Stromal cell of bone marrow (primary cell): ENCODE measurements around the gene SERPINB8.

Experiments
- DNase-seq: peaks from one replicate; pipeline ENCODE4 v3.0.0-alpha.2; 2012; ENCODE audit warnings: low read depth

Gene SERPINB8

DNA sequence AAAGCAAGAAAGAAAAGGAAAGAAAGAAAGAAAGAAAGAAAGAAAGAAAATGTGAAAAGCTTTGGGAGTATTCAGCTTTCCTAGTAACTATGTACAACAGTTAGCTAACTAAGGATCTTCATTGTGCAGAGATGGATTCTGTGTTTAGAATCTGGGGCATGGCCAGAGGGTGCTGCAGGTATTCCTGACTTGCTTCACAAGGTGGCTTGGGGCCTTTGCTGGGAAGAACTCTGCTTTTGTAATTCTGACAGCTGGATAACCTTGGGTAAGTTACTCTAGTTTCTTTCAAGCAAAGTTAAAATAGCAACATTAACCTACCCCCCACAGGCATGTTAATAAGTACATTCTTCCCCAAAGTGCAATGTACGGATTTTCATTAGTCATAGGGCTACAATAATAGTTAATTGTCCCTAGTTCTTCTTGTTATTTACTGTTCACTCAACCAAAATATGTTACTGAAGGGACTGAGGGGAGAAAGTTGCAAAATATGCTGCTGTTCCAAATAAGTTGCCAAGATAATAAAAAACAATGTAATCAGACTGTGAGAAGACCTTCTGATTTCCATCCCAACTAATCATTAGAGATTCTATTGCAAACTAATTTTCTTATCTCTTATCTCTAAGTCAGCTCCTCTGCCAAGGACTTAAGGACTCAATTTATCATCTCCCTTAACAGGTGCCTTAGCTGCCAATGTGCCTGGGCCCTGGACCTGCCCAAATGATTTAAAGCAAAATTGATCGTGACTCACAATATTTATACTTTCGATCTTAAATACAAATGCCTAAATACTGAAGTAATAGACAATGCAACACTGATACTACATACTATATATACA, 50.3 kb downstream of the SERPINB8 start:
- DNase-seq = no peak

DNA sequence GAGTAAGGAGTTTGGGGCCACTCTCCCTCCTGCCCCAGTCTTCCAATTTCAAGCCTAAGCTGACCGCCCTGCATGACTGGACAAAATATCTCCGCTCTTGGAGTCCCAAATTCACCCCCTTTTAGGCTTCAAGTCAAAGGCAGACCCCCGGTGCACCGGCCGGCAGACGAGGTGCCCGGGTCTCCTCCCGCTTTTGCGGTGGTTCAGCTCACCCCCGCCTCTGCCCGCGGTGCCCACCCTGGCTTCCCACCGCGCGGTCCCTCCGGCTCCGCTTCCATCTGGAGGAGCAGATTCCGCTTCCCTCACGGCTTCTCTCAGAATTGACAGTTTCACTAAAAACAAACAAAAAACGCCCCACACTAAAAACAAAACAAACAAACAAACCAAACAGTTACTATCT, 56.5 kb downstream of the SERPINB8 start:
- no peak for DNase-seq

DNA sequence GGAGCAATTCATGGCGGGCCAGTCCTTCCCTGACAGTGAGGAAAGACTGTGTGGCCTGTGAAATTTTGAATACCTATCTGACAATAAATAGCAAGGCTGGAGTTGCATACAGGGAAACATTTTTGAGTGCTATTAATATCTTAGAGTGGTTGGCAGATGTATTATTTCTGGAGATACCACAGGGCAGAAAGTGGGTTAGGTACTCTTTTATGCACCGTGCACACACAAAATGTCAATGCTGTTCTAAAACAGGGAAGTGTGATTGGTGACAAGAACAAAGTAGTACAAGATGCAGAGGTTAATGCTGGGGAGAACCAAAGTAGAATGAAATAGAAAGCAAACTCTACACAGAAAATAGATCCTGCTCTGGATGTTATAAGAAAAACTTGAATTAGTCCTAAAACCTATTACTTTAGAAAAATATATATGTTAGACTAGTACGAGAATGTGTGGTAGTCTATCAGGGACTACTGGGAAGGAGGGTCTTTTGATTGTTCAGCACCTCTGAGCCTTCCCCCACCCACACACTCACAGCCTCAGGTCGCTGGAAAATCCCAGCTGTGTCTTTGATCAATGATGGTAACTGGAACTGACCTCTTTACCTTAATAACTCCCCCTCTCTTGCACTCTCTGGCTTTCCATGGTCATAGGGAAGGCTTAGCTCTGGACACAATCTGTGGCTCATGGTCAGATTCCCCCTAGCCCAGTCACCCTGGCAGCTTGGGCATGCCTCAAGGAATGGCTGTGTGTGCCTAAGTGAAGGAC, 58.2 kb downstream of the SERPINB8 start:
- no peak for DNase-seq

GRCh38 chr18:64029096-64029495, 59.2 kb downstream of the SERPINB8 start:
- DNase-seq = no peak

- DNase-seq = no peak
These were observed 61.5 kb downstream of the SERPINB8 start for GRCh38 chr18:64031411-64031810.

GRCh38 chr18:64032312-64032711, 62.4 kb downstream of the SERPINB8 start:
- DNase-seq = no peak

- DNase-seq = peak; percentile 2
These were observed 68.0 kb downstream of the SERPINB8 start for GRCh38 chr18:64037812-64038414.
